Subcutaneous adipose tissue (tissue), 4 donors: ENCODE measurements around the gene WIF1. TPM values are rescaled to one million over a fixed set of nuclear protein-coding genes. Genes with fewer than 3 reads are reported as not detected.

Experiments used
- total RNA-seq, 4 donors: library from RNA; depleted of rRNA; stranded (reverse); fragments of >200 nt; gene quantifications; one replicate each; pipeline ENCODE4 v1.1.0, GENCODE V29; 2016
- TF ChIP-seq, protein P1 (sequence below): fragments of 450-650 bp; IDR thresholded peaks from one replicate; pipeline ENCODE4 v1.5.1; 2016; ENCODE audit warnings: low read depth, mild to moderate bottlenecking, control low read depth, antibody characterized with exemption, moderate library complexity

The WIF1 gene
- not detected for total RNA-seq

DNA sequence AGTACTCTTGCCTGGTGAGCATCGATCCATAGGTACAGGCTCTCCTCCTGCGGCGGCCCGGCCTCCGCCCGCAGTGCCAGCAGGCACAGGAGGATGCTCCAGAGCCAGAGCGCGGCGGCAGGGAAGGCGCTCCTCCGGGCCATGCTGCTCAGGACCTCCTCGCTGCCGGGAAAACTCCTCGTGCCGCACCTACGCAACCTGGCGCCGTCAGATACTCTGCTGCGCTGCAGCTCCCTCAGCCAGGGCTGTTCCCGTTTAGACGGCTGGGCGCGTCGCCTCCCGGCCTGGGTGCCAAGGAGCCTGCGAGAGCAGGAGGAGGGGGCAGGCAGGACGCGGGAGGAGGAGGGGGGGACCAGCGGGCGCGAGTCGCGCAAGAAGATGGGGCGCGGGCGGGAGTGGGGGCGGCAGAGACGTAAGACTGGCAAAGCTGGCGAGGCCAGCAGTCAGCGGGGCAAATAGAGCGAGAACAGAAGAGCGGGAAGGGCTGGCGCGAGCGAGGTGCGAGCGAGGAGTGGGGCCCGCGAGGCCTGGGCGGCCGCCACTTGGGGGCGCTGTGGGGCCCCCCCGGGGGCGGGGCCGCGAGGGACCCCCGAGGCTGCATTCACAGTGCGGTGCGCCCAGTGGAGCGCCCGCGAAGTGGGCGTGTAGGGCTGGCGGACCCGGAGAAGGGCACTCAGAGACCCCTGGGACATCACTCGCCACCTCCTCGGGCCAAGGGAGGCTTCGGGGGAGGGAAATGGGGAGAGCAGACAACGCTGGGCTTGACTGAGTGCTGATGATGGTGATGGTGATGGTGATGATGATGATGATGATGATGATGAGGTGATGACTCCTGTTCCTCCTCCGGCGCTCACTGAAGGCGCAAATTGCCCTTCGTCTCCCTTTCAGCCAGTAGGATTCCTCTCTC lies at the start of gene WIF1:
TSS of gene WIF1 (minus strand) at position 257 of the 907 bp plus-strand sequence. CDS start at position 143, 114 bp downstream.
- TF ChIP-seq, protein P1, sequence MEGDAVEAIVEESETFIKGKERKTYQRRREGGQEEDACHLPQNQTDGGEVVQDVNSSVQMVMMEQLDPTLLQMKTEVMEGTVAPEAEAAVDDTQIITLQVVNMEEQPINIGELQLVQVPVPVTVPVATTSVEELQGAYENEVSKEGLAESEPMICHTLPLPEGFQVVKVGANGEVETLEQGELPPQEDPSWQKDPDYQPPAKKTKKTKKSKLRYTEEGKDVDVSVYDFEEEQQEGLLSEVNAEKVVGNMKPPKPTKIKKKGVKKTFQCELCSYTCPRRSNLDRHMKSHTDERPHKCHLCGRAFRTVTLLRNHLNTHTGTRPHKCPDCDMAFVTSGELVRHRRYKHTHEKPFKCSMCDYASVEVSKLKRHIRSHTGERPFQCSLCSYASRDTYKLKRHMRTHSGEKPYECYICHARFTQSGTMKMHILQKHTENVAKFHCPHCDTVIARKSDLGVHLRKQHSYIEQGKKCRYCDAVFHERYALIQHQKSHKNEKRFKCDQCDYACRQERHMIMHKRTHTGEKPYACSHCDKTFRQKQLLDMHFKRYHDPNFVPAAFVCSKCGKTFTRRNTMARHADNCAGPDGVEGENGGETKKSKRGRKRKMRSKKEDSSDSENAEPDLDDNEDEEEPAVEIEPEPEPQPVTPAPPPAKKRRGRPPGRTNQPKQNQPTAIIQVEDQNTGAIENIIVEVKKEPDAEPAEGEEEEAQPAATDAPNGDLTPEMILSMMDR, result no peak

DNA sequence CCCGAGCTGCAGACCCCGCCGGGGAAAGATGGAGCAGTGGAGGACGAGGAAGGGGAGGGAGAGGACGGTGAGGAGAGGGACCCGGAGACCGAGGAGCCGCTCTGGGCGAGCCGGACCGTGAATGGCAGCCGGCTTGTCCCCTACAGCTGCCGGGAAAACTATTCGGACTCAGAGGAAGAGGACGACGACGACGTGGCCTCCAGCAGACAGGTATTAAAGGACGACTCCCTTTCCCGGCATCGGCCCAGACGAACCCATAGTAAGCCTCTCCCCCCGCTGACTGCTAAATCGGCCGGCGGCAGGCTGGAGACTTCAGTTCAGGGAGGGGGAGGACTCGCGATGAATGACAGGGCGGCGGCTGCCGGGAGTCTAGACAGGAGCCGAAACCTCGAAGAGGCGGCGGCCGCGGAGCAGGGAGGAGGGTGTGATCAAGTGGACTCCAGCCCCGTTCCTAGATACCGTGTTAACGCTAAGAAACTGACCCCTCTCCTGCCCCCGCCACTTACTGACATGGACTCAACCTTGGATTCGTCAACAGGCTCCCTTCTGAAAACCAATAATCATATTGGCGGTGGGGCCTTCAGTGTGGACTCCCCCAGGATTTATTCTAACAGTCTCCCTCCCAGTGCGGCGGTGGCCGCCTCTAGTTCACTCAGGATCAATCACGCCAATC lies 49.2 kb upstream of the WIF1 start:
- TF ChIP-seq, protein P1, result no peak

DNA sequence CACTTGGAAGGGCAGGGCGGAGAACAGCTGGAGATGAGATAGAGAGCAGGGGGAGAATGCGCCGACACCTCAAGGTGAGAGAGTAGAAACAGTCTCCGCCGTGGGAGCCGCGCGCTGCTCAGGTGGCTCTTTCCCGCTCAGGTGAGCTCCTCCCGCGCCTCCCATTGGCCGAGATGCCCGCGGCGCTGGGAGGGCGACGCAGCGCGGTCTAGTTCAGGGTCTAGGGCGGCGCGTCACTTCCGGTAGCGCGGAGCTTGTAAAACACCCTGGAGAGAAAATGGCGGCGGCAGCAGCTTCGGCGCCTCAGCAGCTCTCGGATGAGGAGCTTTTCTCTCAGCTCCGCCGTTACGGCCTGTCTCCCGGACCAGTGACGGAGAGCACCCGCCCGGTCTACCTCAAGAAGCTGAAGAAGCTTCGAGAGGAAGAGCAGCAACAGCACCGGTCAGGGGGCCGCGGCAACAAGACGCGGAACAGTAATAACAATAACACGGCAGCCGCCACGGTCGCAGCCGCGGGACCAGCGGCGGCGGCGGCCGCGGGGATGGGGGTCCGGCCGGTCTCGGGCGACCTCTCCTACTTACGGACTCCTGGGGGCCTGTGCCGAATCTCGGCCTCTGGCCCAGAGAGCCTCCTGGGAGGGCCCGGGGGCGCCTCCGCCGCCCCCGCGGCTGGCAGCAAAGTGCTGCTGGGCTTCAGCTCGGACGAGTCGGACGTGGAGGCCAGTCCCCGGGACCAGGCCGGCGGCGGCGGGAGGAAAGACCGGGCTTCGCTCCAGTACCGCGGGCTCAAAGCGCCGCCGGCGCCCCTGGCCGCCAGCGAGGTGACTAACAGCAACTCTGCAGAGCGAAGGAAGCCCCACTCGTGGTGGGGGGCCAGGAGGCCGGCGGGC lies 48.5 kb upstream of the WIF1 start, which contains the start of gene LEMD3:
TSS of gene LEMD3 (plus strand) at position 264 of the 889 bp plus-strand sequence. CDS start at position 278, 14 bp downstream.
- TF ChIP-seq, protein P1, result no peak

DNA sequence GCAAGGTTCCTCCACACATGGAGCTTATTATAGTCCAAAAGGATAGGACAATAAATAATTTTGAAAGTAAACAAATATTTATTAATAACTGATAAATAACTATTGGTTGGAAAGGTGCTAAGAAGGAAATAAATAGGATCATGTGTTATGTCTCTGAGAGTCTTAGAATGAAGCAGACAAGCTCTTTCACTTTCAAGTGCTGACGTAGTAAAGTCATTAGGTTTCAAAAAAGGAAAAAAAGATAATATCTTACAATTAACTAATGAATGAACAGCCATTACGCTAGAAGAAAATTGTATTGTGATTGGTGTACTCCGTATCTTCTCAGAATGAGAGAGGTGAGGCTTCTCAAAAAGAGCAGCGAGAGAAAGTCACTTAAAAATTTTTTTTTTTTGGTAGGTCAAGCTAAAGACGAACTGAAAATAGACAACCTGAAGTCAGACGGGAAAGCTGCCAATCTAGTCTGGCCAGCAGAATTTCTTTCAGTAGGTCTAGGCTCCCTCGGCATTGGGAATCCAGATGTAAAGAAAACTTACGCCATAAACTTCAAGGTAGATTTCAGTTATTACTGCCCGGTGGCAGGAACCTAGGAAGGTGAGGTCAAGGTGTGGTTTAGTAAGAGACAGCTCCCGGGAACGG lies 47.7 kb upstream of the WIF1 start:
- TF ChIP-seq, protein P1, result no peak

- TF ChIP-seq, protein P1, result no peak
These were observed 43.7 kb upstream of the WIF1 start for GRCh38 chr12:65164774-65165173.

DNA sequence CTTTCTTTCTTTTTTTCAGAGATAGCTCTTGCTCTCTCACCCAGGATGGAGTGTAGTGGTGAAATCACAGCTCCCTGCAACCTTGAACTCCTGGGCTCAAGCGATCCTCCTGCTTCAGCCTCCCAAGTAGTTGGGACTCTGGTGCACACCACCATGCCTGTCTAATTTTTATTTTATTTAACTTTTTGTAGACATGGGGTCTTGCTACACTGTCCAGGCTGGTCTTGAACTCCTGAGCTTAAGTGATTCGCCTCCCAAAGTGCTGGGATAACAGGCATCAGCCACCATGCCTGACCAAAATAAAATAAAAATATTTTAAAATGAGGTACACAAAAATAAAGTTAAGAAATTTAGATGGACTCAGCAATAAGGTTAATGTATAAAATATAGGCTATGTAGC lies 43.1 kb upstream of the WIF1 start:
- TF ChIP-seq, protein P1, result no peak
